EH (cell line): Measurements from ENCODE around the gene GATAD2B.
"Not testable (repeated sequence)": the region's sequence is repeated elsewhere in the genome, so short reads cannot be mapped to it uniquely, and the experiment has no call there.

Experiments used
- DNase-seq: peaks from one replicate; pipeline ENCODE4 v3.0.0-alpha.2; 2015; ENCODE audit warnings: low read depth

Gene GATAD2B

DNA sequence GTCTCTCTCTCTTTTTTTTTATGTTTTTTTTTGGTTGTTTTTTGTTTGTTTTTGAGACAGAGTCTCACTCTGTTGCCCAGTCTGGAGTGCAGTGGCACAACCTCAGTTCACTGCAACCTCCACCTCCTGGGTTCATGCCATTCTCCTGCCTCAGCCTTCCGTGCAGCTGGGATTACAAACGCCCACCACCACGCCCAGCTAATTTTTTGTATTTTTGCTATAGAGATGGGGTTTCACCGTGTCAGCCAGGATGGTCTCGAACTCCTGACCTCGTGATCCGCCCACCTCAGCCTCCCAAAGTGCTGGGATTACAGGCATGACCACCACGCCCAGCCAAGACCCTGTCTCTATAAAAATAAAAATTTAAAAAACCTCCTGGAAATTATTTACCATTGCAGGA, 88.8 kb downstream of the GATAD2B start:
- not testable (repeated sequence) for DNase-seq

DNA sequence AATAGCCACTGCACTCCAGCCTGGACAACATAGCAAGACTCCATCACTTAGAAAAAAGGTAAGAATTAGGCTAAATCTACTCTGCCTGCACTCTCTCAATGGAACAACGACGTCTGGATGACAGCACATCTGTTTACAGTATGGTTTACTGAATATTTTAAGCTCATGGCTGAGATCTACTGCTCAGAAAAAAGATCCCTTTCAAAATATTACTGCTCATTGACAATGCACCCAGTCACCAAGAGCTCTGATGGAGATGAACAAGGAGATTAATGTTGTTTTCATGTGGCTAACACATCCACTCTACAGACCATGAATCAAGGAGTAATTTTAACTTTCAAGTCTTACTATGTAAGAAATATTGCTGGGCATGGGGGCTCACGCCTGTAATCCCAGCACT, 89.6 kb downstream of the GATAD2B start:
- no peak for DNase-seq

DNA sequence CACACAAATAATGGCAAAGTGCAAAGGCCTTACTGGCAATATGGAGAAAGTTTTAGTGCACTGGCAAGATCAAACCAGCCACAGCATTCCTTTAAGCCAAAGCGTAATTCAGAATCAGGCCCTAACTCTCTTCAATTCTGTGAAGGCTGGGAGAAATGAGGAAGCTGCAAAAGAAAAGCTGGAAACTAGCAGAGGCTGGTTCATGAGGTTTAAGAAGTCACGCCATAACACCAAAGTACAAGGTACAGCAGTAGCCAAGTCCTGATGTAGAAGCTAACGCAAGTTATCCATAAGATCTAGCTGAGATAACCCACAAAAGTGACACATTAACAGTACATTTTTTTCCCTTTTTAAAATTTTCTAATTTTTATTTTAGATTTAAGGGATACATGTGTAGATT, 90.5 kb downstream of the GATAD2B start:
- DNase-seq, result no peak

DNA sequence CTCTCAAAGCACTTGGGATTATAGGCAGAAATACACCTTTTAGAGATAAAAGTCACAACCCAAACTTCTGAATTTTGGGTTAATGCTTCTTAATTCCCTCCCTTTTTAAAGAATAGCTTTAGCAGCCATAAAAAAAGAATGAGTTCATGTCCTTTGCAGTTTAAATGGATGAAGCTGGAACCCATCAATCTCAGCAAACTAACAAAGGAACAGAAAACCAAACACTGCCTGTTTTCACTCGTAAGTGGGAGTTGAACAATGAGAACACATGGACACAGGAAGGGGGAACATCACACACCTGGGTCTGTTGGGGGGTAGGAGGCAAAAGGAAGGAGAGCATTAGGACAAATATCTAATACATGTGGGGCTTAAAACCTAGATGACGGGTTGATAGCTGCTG, 91.7 kb downstream of the GATAD2B start:
- no peak for DNase-seq

- no peak for DNase-seq
Observed at GRCh38 chr1:153827168-153827964, 95.4 kb downstream of the GATAD2B start.

DNA sequence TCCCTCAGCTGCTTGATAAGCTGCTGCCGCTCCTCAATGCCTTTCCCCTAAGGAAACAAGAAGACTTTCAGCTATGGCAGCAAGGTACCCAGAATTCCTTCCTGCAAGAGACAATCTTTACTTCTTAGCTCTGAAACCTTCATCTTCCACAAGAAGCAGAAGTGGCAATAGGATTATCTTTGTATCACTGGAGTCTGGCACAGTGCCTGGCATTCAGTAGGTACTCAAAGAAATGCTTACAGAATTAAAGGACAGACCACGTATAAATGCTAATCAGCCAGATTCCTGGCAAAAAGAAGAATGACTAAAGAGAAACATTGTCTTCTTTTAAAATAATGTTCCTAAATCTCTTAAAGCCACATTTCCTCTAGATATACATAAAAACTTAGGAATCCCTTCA, 103.9 kb downstream of the GATAD2B start:
- no peak for DNase-seq

GRCh38 chr1:153816283-153816889, 106.4 kb downstream of the GATAD2B start:
- DNase-seq, result no peak

GRCh38 chr1:153805886-153806719, 116.7 kb downstream of the GATAD2B start:
- no peak for DNase-seq

GRCh38 chr1:153805042-153805745, 117.6 kb downstream of the GATAD2B start:
- DNase-seq, result peak; percentile 91

DNA sequence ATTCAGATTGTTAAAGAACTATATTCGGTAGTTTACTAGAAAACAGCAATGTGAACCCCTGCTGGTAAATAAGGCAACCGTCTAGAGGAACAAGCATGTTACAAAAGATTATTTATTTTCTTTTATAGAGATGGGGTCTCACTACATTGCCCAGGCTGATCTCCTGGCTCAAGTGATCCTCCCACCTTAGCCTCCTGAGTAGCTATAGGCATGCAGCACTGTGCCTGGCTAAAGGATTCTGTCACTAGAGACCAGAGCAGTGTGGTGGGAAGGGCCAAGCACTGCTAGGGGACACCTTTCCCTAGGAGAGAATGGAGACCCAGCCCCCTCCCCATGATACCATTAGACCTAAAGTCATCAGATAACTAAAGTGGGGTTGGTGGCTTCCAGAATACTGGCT, 118.7 kb downstream of the GATAD2B start:
- no peak for DNase-seq

DNA sequence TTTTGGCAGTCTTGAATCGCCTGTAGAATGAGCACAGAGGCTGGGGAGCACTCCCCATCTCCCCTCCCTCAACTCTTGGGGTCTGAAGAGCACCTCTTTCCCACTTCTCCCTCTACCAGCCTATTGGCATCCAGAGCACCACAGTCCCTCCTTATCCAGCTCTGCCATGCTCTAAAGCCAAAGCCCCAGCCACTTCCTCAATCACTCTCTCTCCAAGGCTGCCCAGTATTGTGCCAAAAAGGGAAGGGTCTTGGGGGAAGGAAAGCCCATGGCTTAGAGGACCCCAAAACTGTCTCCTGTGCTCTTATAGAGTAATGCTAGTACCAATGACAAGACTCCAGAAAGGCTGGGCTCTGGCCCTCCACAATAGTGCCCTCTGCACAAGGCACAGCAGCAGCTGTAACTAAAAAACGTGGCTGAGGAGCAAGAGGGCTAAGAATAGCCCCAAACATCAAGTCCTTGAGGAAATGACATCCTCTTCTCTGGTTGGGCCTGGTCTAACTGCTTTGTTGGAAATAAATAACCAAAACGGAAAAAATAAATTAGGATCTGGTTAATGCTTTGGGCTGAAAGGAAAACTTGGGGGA, 119.2 kb downstream of the GATAD2B start:
- no peak for DNase-seq

DNA sequence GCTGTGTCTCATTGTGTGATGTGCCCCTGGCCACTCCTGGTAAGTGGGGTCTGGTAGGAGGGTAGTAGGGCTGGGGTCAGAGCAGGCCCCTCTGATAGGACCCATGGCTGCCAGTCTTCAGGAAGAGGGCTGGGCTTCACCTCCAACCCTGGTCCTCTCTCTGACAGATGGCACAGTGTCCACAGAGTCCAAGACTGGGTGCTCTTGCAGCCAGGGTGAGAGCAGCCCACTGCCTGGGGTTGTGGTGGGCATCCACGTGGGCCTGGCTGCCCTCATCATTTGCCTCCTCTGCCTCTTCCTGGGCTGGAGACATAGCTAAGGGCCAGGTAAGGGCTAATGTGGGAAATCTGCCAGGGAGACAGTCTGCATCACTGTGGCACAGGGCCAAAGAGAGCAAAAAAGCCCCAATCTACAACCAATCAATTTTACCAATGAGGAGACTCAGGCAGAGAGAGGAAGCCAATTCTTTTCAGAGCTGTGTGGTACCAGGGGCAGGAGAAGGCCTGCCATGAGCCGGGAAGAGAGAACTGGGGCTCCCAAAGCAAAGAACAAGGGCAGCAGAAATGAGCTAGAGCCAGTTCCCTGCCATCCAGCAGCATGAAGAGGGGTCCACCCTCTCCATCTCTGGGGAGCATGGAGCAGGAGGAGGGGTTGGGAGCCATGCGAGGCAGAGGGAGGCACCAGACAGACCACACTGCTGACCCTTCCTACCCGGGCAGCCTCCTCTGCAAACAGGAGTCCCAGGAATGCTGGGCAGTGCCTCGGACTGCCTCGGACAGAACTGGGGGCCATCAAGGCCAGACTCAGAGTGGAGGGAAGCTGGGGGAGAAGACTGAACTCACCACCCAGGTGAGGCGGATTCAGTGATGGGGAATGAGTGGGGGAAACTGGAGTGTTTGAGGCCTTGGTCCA, 120.7 kb downstream of the GATAD2B start:
- DNase-seq, result no peak

DNA sequence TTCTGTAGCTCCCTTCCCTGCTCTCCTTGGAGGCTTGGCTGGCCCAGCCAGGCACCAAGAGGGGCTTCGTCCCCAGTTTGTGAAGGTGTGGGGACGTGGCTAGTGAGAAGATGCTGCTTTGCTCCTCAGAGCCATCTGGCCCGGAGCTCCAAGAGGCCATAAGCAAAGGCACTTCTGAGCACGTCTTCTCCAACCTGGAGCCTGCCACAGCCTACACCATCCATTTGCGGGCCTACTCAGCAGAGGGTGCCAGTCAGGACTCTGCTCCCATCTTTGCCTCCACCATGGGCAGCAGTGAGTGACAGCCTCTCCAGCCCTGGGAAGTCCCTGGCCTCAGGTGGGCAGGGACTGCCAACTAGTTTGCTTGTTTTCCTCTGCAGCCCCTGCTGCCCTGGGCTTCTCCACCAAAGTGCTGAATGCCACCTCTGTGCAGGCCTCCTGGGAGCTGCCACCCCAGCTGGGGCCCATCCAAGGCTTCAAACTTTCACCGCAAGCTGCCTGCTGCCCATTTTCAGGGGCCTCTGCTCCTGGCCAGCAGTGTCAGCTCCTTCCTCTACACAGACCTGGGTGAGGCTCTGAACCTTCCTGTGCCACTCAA, 121.6 kb downstream of the GATAD2B start:
- DNase-seq, result no peak

GRCh38 chr1:153800516-153800915, 122.3 kb downstream of the GATAD2B start:
- no peak for DNase-seq

DNA sequence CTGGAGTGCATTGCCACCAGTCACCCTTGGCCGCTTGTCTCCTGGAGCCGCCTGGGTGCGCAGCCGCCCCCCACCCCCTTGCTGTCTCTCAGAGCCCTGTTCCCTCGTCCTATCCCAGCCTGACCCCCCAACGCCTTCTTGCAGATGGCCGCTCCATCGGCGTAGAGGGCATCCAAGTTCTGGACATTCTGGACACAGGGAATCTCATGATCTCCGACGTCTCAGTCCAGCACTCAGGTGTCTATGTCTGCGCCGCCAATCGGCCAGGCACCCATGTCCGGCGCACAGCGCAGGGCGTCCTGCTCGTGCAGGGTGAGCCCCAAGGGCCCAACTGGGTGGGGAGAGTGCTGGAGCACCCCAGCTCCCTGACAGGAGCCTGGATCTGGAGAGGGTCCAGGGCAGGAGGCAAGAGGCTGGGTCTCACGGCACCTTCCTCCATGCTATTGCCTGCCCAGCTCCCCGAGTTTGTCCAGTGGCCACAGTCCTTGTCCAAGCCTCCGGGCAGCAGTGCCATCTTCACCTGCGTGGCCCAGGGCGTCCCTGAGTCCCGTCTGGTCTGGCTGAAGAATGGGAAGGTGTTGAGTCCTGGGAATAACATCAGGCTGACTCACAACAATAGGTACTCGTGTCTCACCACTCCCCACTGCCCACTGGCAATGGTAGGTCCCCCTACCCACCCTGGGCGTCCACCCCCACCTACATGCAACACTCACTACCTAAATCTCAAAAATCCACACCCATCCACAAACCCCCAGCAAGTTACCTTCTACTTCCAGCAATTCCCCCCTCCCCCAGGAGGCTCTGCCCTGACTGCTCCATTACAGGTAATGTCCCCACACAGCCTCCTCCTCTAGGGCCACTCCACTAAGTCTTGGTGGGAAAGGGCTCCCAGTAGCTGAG, 123.0 kb downstream of the GATAD2B start:
- DNase-seq, result no peak

- DNase-seq, result no peak
Observed at GRCh38 chr1:153799016-153799415, 123.8 kb downstream of the GATAD2B start.

- no peak for DNase-seq
Observed at GRCh38 chr1:153798468-153798780, 124.3 kb downstream of the GATAD2B start.

- DNase-seq, result peak; percentile 69
Observed at GRCh38 chr1:153796786-153797659, 125.7 kb downstream of the GATAD2B start.
